Measurements from ENCODE around the gene SELP.

The SELP gene

DNA sequence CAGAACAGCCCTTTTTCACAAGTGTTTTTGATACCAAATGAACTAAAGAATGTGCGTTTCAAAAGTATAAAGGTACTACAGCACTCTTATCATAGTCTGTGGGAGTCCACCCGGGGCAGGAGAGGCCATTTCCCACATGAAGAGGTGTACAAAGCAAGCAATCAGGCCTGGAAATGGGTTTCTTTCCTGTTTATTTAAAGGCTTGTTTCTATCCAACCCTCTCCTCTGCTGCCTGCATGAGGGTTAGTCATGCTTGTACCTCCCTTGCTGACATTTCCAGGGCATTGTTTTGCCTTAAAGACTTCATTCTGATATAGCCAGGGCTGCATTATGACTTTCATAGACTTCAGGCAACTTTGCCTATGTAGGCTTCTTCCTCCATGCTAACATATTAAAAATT lies 11.6 kb downstream of the SELP start:
- DNase-seq, result no peak

GRCh38 chr1:169615803-169616202 lies 14.1 kb downstream of the SELP start:
- DNase-seq, result no peak

DNA sequence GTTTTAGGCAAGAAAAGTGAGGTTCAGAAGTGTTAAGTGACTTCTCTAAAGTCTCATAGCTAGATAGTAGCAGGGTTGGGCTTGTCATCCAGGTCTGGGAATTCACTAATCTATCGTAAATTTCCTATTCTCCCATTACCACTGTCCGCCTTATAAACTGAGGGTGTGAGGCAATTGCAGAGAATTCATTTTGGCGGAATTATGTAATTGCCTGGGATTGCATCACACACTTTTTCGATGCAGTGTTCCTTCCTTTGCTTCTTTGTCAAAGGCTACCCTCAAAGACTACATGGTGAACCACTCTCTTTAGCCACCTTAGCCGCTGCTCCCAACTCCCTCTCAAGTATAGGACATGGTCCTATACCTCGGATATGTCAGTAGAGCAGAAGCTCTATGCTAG lies 19.1 kb downstream of the SELP start:
- DNase-seq, result no peak

GRCh38 chr1:169610108-169610507 lies 19.8 kb downstream of the SELP start:
- peak; percentile 16 for DNase-seq

DNA sequence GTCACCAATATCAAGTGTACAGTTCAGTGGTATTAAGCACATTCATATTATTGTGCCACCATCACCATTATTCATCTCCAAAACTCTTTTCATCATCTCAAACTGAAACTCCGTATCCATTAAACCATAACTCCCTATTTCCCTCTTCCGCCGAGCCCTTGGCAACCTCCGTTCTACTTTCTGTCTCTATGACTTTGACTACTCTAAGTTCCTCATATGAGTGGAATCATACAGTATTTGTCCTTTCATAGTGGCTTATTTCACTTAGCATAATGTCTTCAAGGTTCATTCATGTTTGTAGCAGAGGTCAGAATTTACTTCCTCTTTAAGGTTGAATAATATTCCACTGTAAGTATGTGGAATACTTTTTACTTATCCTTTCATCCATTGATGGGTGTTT lies 21.7 kb downstream of the SELP start:
- no peak for DNase-seq

GRCh38 chr1:169604781-169605560 lies 25.0 kb downstream of the SELP start:
- DNase-seq, result no peak

GRCh38 chr1:169601096-169601881 lies 28.6 kb downstream of the SELP start:
- DNase-seq, result peak; percentile 0

DNA sequence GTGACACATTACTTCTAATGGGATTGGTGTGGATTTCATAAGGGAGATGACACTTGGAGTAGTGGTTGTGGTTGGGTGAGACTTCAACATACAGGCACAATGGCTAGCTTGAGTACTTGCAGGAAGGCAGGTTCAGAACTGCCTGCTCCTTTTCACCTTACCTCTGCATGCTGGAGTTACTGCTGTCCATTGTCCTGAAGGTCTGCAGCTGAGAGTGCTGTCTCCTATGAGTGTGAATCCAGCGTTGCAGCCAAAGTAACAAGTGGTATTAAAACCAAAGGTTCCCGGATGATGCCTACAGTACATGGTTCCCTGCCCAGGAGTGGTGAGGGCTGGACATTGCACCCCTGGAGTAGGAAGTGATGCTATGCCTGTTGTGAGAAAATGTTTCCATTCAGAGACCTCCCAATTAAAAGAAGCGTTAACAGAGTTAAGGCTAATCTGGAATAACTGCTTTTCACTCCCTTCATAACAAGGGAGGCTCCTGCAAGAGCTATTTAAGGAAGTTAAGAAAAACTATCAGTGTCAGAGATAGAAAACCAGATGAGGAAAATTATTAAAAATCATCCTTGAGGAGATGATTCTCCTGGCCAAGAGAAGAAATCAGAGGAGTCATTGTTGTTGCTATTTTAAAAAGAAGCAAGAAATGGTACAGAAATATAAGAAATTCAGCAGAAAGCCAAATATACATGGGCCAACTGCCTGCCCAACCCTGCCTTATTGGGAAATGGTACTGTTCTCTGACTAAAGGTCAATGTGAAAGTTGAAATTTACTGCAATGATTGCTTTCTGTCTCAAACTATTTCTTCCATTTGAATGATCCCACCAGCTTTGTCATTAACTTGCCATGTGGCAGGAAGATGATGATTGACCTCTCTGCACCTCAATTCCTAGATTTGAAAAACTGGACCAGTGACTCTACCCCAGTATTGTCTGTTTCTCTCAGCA lies 33.9 kb downstream of the SELP start:
- no peak for DNase-seq

- DNase-seq, result no peak
Measured at GRCh38 chr1:169594391-169594790, 35.5 kb downstream of the SELP start.

GRCh38 chr1:169590932-169591331 lies 39.0 kb downstream of the SELP start:
- no peak for DNase-seq

GRCh38 chr1:169588785-169589485 lies 41.0 kb downstream of the SELP start:
- DNase-seq, result no peak

GRCh38 chr1:169588112-169588511 lies 41.8 kb downstream of the SELP start:
- no peak for DNase-seq

- no peak for DNase-seq
Measured at GRCh38 chr1:169586395-169587255, 43.3 kb downstream of the SELP start, which contains the start of gene F5. Gene F5, minus strand, starts transcription at chr1:169586481. Its CDS starts 95 bp downstream, at chr1:169586386.

DNA sequence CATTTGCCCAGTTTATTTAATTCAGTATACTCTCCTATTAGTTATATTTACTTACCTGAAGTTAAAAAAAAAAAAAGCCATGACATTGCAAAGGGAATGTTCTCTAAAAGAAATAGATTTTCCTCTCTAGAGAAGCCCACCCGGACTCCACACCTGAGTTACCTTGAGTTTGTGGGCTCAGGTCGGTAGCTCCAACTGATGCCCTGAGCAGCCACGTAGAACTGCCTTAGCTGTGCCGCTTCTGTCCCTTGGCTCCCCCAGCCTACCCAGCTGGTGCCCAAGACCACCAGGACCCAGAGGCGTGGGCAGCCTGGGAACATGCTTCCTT lies 43.9 kb downstream of the SELP start:
- no peak for DNase-seq

- DNase-seq, result no peak
Measured at GRCh38 chr1:169585181-169585580, 44.7 kb downstream of the SELP start.

DNA sequence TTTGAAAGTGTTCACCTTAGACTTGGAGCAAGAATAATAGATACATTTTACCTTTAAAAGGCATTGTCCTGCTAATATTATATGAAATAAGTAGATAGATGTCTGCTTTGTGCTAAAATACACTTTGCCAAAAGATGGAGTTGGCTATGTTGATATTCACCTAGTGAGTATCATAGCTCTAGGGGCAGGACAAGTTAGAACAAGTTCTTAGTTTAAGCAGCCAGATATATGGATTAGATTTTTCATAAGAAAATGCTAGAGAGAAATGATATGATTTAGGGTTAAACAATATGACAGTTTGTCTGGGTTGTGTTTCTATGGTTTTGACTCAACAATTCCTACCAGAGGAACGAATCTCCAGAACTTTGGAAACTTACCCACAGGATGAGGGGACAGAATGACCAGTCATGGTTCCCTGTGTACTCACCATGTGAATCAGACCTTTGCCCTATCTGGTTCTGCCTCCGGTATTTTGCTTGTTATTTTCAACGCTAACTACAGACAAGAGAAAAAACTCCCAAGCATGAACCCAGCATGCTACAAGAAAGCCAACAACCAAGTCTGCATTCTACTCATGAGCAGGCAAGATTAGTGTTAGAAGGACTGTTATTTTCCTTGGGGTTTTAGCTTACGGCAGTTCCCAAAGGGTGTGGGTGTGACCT lies 45.3 kb downstream of the SELP start:
- no peak for DNase-seq

GRCh38 chr1:169577981-169578738 lies 51.8 kb downstream of the SELP start:
- no peak for DNase-seq

GRCh38 chr1:169576935-169577331 lies 53.0 kb downstream of the SELP start:
- DNase-seq, result no peak

- DNase-seq, result no peak
Measured at GRCh38 chr1:169576241-169576934, 53.5 kb downstream of the SELP start.

DNA sequence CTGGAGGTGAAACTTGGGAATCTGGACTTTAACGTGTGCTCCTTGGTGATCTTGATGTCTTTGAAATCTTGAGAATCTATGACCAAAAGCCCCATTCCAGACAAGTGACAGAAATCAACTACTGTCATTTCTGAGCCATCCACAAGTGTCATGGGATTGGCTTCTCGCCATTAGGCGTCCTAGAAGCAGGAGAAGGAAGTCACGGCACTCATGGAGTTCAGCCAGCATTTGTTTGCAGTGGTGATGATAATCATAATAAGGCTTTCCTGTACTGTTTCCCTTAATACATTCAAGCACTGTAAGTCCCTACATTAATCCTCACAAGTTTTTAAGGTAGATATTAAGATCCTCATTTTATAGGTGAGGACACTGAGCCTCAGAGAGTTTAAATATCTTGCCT lies 55.6 kb downstream of the SELP start:
- no peak for DNase-seq

Measured in NCI-H2029 treated with DMSO at 0.1 percent for 48 hours (cell line).